Nephron progenitor cell (in vitro differentiated cells): ENCODE measurements around the gene ABHD1.

Experiments used
- DNase-seq: peaks from one replicate; pipeline ENCODE4 v3.0.0; 2021
- H3K27ac Mint-ChIP-seq: 2 replicates; pipeline ENCODE4 v1.8.0; 2021; ENCODE audit warnings: mild to moderate bottlenecking, moderate library complexity, mixed read lengths
- H3K27me3 Mint-ChIP-seq: 2 replicates; pipeline ENCODE4 v1.8.0; 2021; ENCODE audit warnings: mild to moderate bottlenecking, low read depth, mixed read lengths; ENCODE audit not compliant: poor library complexity
- H3K36me3 Mint-ChIP-seq: 2 replicates; pipeline ENCODE4 v1.8.0; 2021; ENCODE audit warnings: low read depth, mixed read lengths
- H3K4me1 Mint-ChIP-seq: 2 replicates; pipeline ENCODE4 v1.8.0; 2021; ENCODE audit warnings: mixed read lengths
- H3K4me3 Mint-ChIP-seq: 2 replicates; pipeline ENCODE4 v1.8.0; 2021; ENCODE audit warnings: mild to moderate bottlenecking, moderate library complexity, mixed read lengths
- H3K9me3 Mint-ChIP-seq: 2 replicates; pipeline ENCODE4 v1.8.0; 2021; ENCODE audit warnings: mild to moderate bottlenecking, moderate library complexity, mixed read lengths
- TF ChIP-seq, protein P1 (sequence below): fragments of 200-600 bp; sonication (generic); IDR thresholded peaks from 2 replicates; pipeline ENCODE4 v1.5.0; 2021; ENCODE audit warnings: antibody characterized with exemption

ABHD1 gene

DNA sequence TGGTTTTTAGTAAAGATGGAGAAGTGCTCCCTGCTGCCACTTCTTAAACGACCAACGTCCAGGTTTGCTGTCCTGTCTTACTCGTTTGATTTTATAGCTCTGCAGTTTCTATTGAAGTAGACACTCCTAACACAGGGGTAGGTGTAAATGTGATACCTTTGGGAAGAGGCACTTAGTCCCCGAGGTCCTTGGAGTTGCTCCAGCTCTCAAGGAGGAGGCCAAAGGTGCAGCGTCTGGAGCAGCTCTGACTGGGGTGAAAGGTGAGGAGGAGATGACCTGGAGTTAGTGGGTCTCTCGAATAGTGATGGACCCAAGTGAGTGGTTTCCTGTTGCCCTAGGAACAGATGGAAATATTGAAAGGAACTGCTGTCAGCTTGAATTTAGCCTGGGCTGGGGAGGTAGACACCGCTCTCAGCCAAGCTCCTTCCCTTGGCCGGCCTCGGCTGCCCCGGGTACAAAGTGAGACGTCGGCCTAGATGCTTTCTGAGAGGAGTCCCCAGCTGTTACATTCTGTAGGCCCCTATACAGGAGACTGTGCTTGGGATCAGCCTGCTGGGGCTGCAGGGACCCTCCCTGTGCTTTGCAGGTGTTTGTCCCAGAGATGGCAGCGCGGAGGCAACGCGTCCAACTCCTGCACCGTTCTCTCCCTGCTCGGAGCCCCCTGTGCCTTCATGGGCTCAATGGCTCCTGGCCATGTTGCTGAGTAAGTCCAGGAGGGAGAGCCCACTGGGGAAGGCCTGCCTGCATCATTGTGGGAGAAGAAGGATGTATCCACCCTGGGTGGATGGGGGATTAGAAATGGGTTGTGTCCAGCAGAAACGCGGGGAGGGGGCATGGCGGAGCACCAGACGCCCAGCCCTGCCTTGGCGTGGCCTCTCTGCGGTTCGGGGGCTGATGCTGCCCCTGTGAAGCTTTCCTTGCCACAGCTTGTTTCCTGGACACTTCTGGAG lies 31.6 kb upstream of the ABHD1 start:
- peaks cover 40% of the 10 kb centered on the region for H3K4me1 Mint-ChIP-seq
- H3K9me3 Mint-ChIP-seq: no peaks in the 10 kb centered on the region
- peak overlapping the region; percentile 9 for H3K4me3 Mint-ChIP-seq
- no peak for DNase-seq
- H3K27ac Mint-ChIP-seq: no peak overlapping the region
- no peaks in the 10 kb centered on the region for H3K36me3 Mint-ChIP-seq
- TF ChIP-seq, protein P1, sequence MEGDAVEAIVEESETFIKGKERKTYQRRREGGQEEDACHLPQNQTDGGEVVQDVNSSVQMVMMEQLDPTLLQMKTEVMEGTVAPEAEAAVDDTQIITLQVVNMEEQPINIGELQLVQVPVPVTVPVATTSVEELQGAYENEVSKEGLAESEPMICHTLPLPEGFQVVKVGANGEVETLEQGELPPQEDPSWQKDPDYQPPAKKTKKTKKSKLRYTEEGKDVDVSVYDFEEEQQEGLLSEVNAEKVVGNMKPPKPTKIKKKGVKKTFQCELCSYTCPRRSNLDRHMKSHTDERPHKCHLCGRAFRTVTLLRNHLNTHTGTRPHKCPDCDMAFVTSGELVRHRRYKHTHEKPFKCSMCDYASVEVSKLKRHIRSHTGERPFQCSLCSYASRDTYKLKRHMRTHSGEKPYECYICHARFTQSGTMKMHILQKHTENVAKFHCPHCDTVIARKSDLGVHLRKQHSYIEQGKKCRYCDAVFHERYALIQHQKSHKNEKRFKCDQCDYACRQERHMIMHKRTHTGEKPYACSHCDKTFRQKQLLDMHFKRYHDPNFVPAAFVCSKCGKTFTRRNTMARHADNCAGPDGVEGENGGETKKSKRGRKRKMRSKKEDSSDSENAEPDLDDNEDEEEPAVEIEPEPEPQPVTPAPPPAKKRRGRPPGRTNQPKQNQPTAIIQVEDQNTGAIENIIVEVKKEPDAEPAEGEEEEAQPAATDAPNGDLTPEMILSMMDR: no peak
- H3K27me3 Mint-ChIP-seq: peaks cover 42% of the 10 kb centered on the region

GRCh38 chr2:27092696-27093429 lies 30.8 kb upstream of the ABHD1 start:
- peaks cover 34% of the 10 kb centered on the region for H3K27me3 Mint-ChIP-seq
- no peaks in the 10 kb centered on the region for H3K36me3 Mint-ChIP-seq
- peaks cover 32% of the 10 kb centered on the region for H3K4me1 Mint-ChIP-seq
- TF ChIP-seq, protein P1: no peak
- no peak overlapping the region for H3K4me3 Mint-ChIP-seq
- no peak overlapping the region for H3K27ac Mint-ChIP-seq
- DNase-seq: no peak
- no peaks in the 10 kb centered on the region for H3K9me3 Mint-ChIP-seq

DNA sequence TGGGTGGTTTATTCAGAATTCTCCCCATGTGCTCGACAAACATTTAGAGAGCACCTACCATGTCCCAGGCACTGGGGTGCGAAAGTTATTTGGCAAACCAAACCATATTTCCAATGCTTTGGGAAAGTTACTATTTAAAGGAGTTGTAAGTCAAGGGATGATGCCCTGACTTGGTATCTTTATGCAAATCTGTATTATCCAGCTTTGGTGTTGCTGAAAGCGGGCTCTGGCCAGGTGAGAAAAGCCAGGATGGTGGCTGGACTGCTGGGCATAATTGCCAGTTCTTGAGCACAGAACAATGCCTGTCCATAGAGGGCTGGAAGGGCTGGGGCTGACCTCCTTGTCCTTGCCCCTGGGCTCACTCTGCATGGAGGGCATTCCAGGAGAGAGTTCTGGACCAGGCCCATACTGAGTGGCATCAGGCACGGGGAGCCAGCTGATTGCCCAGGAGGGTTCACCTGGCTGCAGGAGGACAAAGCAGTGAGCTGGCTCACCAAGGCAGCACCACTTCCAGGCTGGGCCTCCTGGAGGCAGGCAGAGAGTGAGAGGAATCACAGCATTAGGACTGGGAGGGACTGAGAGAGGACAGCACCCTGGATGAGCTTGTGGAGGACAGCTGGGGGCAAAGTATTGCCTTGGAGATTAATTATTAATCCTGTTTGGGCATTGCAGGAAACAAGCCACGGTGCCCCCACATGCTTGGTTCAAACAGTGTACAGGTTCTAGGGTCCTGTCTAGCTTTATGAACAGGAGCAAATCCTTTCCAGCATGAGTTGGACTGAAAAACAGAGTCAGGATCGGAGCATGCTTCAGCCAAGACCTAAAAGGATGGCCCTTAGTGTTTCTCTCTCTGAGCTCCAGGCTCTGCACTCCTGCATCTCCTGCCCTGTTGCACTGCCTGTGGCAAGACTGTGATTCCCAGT lies 29.9 kb upstream of the ABHD1 start:
- no peaks in the 10 kb centered on the region for H3K9me3 Mint-ChIP-seq
- H3K36me3 Mint-ChIP-seq: no peaks in the 10 kb centered on the region
- peaks cover 33% of the 10 kb centered on the region for H3K4me1 Mint-ChIP-seq
- H3K27me3 Mint-ChIP-seq: peaks cover 28% of the 10 kb centered on the region
- TF ChIP-seq, protein P1: no peak
- no peak for DNase-seq
- H3K4me3 Mint-ChIP-seq: no peak overlapping the region
- H3K27ac Mint-ChIP-seq: no peak overlapping the region

DNA sequence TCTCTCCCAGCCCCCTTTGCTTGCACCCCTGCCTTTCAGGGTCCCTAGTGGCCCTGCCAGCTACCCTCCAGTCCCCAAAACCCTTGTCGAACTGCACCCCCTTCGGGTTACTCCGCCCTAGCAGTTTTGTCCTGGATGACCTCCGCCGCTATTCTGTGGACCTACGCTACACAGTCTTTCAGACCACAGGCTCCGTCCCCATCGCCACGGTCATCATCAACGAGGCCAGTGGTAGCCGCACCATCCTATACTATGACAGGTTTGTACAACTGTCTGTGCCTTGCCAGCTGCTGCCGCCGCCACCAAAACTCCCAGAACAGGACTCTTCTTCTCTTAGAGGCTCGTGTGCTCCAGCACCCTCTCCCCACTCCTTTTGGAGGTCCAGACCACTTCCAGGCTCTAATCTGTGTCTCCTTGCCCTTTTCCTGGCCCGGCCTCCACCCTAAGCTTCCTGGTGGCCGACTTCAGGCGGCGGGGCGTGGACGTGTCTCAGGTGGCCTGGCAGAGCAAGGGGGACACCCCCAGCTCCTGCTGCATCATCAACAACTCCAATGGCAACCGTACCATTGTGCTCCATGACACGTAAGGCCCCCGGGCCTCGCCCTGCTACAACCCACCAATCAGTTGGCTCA lies 29.1 kb upstream of the ABHD1 start:
- Mint-ChIP-seq H3K36me3 (no peaks in the 10 kb centered on the region), H3K9me3 (no peaks in the 10 kb centered on the region), H3K27ac (no peak overlapping the region), H3K4me1 (peaks cover 37% of the 10 kb centered on the region), H3K27me3 (peaks cover 26% of the 10 kb centered on the region), H3K4me3 (no peak overlapping the region)
- TF ChIP-seq, protein P1: no peak
- DNase-seq: no peak

- peaks cover 26% of the 10 kb centered on the region for H3K27me3 Mint-ChIP-seq
- peaks cover 44% of the 10 kb centered on the region for H3K4me1 Mint-ChIP-seq
- no peaks in the 10 kb centered on the region for H3K36me3 Mint-ChIP-seq
- TF ChIP-seq, protein P1: no peak
- DNase-seq: no peak
- H3K27ac Mint-ChIP-seq: no peak overlapping the region
- no peaks in the 10 kb centered on the region for H3K9me3 Mint-ChIP-seq
- no peak overlapping the region for H3K4me3 Mint-ChIP-seq
Observed at GRCh38 chr2:27095427-27095744, 28.2 kb upstream of the ABHD1 start.
